ENCODE results near the gene INHBE.

The INHBE gene

DNA sequence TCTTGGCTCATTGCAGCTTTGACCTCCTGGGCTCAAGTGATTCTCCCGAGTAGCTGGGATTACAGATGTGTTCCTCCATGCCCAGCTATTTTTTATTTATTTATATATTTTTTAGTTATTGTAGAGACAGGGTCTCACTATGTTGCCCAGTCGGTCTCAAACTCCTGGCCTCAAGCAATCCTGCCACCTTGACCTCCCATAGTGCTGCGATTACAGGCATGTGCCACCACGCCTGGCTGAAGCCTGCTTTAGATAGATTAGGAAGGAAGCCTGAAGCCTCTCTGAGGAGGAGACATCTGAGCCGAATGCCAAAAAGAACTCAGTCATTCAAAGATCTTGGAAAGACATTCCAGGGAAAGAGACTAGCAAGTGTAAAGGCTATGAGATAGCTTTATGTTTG is 10.4 kb upstream of the INHBE start:
- TF ChIP-seq, protein P1, sequence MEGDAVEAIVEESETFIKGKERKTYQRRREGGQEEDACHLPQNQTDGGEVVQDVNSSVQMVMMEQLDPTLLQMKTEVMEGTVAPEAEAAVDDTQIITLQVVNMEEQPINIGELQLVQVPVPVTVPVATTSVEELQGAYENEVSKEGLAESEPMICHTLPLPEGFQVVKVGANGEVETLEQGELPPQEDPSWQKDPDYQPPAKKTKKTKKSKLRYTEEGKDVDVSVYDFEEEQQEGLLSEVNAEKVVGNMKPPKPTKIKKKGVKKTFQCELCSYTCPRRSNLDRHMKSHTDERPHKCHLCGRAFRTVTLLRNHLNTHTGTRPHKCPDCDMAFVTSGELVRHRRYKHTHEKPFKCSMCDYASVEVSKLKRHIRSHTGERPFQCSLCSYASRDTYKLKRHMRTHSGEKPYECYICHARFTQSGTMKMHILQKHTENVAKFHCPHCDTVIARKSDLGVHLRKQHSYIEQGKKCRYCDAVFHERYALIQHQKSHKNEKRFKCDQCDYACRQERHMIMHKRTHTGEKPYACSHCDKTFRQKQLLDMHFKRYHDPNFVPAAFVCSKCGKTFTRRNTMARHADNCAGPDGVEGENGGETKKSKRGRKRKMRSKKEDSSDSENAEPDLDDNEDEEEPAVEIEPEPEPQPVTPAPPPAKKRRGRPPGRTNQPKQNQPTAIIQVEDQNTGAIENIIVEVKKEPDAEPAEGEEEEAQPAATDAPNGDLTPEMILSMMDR (IDR thresholded peaks at IDR 0.05; ENCODE audit: insufficient read depth, missing control alignments), result no peak
- DNase-seq (ENCODE audit: insufficient read length, low spot score) (no peak), FAIRE-seq (no peak)

DNA sequence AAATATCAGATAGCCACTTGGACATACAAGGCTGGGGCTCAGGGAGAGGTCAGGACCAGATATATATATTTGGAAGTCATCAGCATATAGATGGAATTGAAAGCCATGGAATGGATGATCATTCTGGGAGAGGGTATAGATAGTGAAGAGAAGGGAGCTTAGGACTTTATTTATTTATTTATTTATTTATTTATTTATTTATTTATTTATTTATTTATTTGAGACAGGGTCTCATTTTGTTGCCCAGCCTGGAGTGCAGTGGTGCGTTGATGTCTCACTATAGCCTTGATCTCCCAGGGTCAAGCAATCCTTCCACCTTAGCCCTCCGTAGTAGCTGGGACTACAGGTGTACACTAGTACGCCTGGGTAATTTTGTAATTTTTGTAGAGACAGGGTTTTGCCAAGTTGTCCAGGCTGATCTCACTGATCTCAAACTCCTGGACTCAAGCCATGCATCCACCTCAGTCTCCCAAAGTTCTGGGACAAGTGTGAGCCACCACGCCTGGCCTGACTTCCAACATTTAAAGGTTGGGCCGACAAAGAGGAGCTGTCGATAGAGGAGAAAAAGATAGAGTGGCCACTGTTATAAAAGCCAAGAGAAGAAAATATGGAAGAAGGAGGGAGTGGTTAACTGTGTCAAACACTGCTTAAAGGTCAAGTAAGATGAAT is 8.7 kb upstream of the INHBE start:
- FAIRE-seq (no peak), DNase-seq (ENCODE audit: insufficient read length, low spot score) (no peak)
- TF ChIP-seq, protein P1 (IDR thresholded peaks at IDR 0.05; ENCODE audit: insufficient read depth, missing control alignments), result no peak

DNA sequence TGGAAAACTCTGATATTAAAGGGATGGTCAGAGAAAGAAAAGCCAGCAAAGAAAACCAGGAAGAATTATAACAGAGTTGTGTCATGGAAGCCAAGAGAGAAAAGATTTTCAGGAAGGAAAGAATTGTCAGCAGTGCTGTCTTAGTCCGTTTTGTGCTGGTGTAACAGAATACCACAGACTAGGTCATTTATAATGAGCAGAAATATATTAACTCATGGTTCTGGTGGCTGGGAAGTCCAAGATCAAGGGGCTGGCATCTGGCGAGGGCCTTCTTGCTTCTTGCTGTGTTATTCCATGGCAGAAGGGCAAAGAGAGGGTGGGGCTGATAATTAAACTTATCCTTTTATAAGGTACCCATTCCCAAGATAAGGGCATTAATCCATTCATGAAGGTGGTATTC is 6.4 kb upstream of the INHBE start:
- DNase-seq (ENCODE audit: insufficient read length, low spot score) (no peak), FAIRE-seq (no peak)
- TF ChIP-seq, protein P1 (IDR thresholded peaks at IDR 0.05; ENCODE audit: insufficient read depth, missing control alignments), result no peak

DNA sequence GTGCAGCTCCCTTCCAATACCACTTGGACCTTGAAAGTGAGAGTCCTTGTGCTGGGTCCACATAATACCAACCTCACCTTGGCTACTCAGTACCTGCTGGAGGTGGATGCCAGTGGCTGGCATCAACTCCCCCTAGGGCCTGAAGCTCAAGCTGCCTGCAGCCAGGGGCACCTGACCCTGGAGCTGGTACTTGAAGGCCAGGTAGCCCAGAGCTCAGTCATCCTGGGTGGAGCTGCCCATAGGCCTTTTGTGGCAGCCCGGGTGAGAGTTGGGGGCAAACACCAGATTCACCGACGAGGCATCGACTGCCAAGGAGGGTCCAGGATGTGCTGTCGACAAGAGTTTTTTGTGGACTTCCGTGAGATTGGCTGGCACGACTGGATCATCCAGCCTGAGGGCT is 5.7 kb upstream of the INHBE start:
- TF ChIP-seq, protein P1 (IDR thresholded peaks at IDR 0.05; ENCODE audit: insufficient read depth, missing control alignments), result no peak
- no peak for FAIRE-seq
- no peak for DNase-seq (ENCODE audit: insufficient read length, low spot score)

DNA sequence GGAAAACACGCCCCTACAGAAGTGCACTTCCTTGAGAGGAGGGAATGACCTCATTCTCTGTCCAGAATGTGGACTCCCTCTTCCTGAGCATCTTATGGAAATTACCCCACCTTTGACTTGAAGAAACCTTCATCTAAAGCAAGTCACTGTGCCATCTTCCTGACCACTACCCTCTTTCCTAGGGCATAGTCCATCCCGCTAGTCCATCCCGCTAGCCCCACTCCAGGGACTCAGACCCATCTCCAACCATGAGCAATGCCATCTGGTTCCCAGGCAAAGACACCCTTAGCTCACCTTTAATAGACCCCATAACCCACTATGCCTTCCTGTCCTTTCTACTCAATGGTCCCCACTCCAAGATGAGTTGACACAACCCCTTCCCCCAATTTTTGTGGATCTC is 5.0 kb upstream of the INHBE start:
- TF ChIP-seq, protein P1 (IDR thresholded peaks at IDR 0.05; ENCODE audit: insufficient read depth, missing control alignments), result no peak
- DNase-seq (ENCODE audit: insufficient read length, low spot score) (no peak), FAIRE-seq (no peak)

DNA sequence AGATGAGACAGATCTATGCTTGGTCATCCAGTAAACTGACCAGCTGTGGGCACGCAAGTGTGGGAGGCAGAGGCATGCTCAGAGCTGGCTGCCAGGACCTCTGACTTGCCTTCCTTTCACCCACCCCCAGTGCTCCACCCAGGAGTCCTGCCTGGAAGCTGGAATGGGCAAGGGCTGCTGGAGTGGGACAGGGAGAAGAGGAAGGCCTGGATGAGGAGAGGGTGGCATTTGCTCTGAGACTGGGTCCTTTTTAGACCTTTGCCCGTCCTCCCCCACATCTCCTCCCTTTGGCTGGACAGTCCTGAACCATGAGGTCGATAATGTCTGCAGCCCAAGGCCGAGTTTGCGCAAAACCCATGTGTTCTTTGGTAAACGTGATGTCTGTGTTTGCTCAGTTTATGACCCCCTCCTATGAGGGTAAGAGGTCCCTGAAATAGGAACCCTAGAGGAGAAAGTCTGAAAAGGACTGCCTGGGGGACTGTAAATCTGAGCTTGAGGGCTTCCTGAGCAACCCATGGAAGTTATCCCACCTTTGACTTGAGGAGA is 3.8 kb upstream of the INHBE start:
- no peak for FAIRE-seq
- TF ChIP-seq, protein P1 (IDR thresholded peaks at IDR 0.05; ENCODE audit: insufficient read depth, missing control alignments), result no peak
- DNase-seq (ENCODE audit: insufficient read length, low spot score), result no peak

DNA sequence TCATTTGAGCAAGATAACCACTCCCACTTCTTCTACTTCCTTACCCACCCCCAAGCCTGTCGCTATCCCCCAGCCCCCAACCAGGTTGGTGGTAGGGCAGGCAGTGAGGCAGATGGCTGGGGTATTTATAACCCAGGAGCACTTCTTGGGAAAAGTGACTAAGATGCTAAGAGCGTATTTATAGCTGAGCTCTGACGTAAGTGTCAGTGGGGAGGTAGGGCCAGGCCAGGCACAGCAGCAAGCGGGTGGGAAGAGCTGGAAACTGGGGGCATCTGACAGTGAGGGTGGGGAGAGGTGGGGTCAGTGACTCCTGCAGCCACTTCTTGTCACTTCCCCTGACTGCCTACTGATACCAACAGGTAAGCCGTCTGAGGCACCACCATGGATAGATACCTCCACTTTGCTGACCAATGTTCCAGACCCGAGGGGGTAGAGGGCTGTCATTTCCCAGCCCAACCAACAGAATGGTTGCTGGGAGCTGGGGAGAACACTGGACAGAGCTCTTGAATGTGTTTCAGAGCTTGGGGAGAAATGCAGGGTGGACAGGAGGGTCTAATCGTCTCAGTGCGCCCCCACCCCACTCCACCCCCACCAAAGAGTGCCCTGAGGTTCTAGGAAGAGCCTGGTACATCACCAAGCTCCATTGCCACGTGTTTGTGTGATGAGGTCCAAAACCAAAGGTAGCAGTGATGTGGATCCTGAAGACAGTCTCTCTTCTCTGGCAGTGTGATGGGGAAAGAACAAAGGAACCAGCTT is 2.7 kb upstream of the INHBE start:
- FAIRE-seq, result no peak
- TF ChIP-seq, protein P1 (IDR thresholded peaks at IDR 0.05; ENCODE audit: insufficient read depth, missing control alignments), result no peak
- no peak for DNase-seq (ENCODE audit: insufficient read length, low spot score)
